Inflammatory macrophage (primary cell): ENCODE results near the gene TPGS2.
"Not testable (repeated sequence)": the region's sequence is repeated elsewhere in the genome, so short reads cannot be mapped to it uniquely, and the experiment has no call there.

Experiments used
- DNase-seq, 2 donors: peaks; one replicate each; pipeline ENCODE4 v3.0.0-alpha.2; 2020 to 2022
- total RNA-seq, 18 experiments: gene quantifications; one replicate each; lab custom pipeline; 2026; ENCODE audit warnings: mixed read lengths in 6 of 18, inconsistent platforms in 2 of 18; lab: John Stamatoyannopoulos, UW

The TPGS2 gene
- total RNA-seq: 31.8 to 51.2 (median 43.7) reads per million in 18 experiments

GRCh38 chr18:36828630-36829361, at the start of gene TPGS2, which contains the start of gene KIAA1328:
TSS of gene TPGS2 (minus strand) at chr18:36829002. CDS start at chr18:36828767, 235 bp downstream.
TSS of gene KIAA1328 (plus strand) at chr18:36829127. CDS start at chr18:36829139, 12 bp downstream.
- DNase-seq: peak; percentile 81 to 91

GRCh38 chr18:36873826-36874225, 45.0 kb upstream of the TPGS2 start:
- DNase-seq: not testable (repeated sequence)

- DNase-seq: no peak
These were observed 43.5 kb upstream of the TPGS2 start for GRCh38 chr18:36872329-36872728.

GRCh38 chr18:36871801-36872200, 43.0 kb upstream of the TPGS2 start:
- DNase-seq: no peak

- DNase-seq: no peak
These were observed 38.3 kb upstream of the TPGS2 start for GRCh38 chr18:36867056-36867455.

- no peak for DNase-seq
These were observed 33.4 kb upstream of the TPGS2 start for GRCh38 chr18:36862182-36862581.

- no peak for DNase-seq
These were observed 28.0 kb upstream of the TPGS2 start for GRCh38 chr18:36856815-36857214.

DNA sequence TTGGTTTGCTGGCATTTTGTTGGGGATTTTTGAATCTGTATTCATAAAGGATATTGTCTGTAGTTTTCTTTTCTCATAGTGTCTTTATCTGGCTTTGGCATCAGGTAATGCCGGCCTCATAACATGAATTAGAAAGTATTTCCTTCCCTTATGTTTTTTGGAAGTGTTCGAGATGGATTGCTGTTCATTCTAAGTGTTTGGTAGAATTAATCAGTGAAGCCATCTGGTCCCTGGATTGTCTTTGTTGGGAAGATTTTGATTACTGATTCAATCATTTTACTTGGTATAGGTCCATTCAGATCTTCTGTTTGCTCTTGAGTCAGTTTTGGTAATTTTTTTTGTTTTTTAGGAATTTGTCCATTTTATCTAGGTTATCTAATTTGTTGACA, 22.4 kb upstream of the TPGS2 start:
- DNase-seq: no peak

- DNase-seq: no peak
These were observed 21.9 kb upstream of the TPGS2 start for GRCh38 chr18:36850527-36851201.

GRCh38 chr18:36849288-36850006, 20.6 kb upstream of the TPGS2 start:
- DNase-seq: no peak

GRCh38 chr18:36848609-36849008, 19.8 kb upstream of the TPGS2 start:
- DNase-seq: no peak

GRCh38 chr18:36843784-36844183, 15.0 kb upstream of the TPGS2 start:
- no peak for DNase-seq

DNA sequence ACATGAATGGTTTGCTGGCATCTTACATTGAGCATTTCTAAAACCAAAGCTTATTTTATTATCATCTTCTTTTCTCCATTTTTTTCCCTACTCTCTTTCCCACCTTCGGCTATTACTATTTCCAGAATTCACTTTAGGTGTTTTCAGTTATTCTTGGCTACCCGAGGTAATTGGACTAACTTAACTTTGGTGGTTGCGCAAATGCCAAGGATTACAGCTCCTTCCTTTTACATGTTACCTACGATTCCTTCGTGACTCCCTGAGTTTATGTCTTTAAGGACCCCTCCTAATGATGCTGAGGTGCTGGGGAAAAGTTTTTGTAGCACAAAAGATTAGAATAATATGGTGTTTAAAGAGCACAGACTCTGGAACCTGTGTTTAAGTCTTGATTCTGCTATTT, 14.4 kb upstream of the TPGS2 start:
- no peak for DNase-seq

GRCh38 chr18:36839835-36840234, 11.0 kb upstream of the TPGS2 start:
- DNase-seq: no peak

DNA sequence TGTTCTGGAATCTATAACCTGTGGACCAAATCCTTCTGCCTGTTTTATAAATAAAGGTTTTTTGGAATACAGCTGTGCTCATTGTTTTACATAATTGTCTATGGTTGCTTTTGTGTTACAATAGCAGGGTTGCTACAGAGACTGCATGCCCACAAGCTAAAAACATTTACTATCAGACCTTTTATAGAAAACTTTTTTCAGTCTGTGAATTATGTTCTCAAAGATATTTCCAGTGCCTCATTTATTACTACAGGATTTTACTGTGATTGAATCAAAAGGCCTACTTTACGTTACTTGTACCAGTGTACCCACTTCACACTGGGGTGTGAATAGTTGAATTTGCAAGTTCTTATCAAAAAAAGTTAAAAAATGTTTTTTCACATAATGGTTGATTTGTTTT, 7.1 kb upstream of the TPGS2 start:
- no peak for DNase-seq

GRCh38 chr18:36833120-36833519, 4.3 kb upstream of the TPGS2 start:
- DNase-seq: no peak

GRCh38 chr18:36831139-36831538, 2.3 kb upstream of the TPGS2 start:
- DNase-seq: no peak

DNA sequence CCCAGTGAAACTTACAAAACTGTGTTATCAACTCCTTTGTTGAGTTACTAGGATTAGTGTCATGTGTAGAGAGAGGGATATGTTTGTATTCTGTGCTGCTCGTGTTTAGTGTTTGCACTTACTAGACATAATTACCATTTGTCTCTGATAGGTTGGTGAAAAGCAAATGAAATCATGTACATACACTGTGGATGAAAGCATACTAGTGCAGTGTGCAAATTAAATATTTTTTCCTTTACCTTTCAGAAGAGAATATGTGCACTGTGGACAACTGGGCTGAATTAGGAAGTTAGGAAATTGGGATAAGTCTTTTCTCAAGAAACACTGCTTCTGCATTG, 1.3 kb upstream of the TPGS2 start:
- DNase-seq: no peak

DNA sequence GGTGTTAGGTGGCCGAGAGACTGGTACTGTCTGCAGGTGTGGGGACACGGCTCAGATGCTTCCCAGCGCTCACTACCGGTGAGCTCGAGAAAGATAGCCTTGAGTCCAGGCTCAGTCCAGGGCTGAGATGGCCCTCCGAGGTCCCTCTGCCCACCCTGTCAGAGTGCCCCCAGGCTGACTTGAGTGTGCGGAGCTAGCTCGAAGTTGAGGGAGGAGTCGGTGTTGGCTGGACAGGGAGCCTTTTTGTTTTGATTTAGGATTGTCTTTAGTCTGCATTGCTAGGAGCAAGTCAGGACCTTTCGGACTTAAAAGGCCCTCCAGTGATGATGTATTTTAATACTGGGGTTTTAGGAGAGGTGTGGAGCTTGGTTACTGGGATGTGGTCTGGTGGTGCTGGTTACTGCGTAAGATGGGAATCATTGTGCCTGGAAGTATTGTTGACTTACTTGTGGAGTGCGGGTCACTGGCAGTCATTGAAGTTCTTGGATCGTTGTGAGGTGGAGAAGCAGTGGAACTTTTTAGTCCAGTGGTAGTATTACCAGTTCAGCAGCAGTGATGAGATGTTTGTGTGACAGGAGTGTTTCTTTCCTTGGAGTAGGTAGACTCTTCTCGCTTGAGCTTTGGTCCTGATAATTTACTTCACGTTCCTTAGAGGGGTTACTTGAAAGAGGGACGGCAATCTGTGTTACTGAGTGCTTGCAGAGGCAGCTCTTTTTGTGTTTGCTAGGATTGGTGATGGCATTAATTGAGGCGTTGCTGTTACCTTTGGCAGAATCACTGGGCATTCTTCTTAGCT, 758 bp upstream of the TPGS2 start:
- no peak for DNase-seq

GRCh38 chr18:36828157-36828629, 609 bp downstream of the TPGS2 start:
- peak; percentile 19 to 23 for DNase-seq

GRCh38 chr18:36826556-36826955, 2.2 kb downstream of the TPGS2 start:
- DNase-seq: no peak

DNA sequence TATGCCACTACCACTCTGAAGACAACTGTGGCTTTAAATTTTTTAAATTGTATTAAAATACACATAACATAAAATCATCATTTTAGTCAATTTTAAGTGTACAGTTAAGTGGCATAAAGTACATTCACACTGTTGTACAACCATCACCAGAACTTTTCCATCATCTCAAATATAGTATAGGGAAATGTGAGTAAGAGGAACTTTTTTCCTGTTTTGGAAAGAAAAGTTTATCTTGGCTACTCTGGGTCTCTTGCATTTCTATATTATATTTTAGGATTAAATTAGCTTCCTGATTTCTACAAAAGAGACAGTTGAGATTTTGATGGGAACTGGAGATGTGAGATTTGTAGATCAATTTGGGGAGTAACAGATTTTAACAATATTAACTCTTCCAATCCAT, 3.3 kb downstream of the TPGS2 start:
- no peak for DNase-seq

DNA sequence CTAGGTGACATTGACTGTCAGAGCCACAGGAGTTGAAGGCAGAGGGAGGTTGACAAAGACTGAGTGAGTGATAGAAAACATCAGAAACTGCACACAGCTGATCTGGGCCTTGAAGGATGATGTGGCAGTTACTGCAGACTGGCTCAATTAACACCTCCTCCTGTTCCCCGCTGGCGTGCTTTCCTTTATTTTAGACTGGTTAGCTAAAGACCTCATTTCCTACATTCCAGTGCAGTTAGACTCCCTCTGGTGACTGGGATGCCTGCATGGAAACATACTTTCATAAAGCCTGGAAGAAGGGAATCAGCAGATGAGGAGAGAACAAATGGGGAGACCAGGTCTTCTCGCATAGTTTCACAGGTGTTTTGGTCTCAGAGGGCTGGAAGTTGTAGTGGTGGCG, 7.1 kb downstream of the TPGS2 start:
- no peak for DNase-seq
